ENCODE measurements around the gene ZSWIM4. TPM values are rescaled to one million over a fixed set of nuclear protein-coding genes. Genes with fewer than 3 reads are reported as not detected.
A peak's percentile ranks its signal among the peaks of the same experiment; 100 is the strongest.

Gene ZSWIM4
- total and polyA plus RNA-seq, 10 of the 15 experiments (the other 5 are each of a cell fraction or from before 2014, with no cell fraction given), result 0.73 to 11.1 (median 1.8) TPM; not detected in 2

DNA sequence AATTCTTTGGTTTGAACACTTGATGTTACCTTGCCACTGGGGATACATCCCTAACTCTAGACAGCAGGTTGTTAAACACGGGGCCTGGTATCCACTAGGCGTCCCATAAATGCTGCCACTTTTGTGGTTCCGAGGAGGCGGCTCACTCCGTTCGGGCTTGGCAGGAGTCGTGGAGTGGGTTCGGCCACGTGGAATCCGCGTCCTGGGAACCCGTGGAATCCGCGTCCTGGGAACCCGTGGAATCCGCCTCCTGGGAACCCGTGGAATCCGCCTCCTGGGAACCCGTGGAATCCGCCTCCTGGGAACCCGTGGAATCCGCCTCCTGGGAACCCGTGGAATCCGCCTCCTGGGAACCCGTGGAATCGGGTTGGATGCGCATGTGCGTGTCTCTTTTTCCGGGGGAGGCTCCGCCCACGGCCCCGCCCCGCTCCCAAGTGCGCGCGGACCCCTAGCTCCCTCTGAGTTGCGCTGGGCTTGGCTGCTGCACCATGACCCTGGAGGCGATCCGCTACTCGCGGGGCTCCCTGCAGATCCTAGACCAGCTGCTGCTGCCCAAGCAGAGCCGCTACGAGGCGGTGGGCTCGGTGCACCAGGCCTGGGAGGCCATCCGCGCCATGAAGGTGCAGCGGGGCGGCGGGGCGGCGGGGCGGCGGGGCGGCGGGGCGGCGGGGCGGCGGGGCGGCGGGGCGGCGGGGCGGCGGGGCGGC is 31.0 kb upstream of the ZSWIM4 start, which contains the start of gene MRI1:
Gene MRI1, plus strand, starts transcription at position 422 of the 707 bp plus-strand sequence. Its CDS starts 67 bp downstream, at position 489.
- peak; percentile 23 for FAIRE-seq
- no peak for TF ChIP-seq ZNF384 (IDR thresholded peaks at IDR 0.05; ENCODE audit: borderline replicate concordance, low read depth, low read length)
- TF ChIP-seq SIN3A (IDR thresholded peaks at IDR 0.05; ENCODE audit: low read depth, low read length), result no peak
- peak; percentile 17; the same call in 1 of the 2 replicates for TF ChIP-seq RUNX3 (IDR thresholded peaks at IDR 0.05; ENCODE audit: low read length)
- peak; percentile 62; the same call in 1 of the 2 replicates for TF ChIP-seq POLR2AphosphoS2 (IDR thresholded peaks at IDR 0.05; ENCODE audit: low read depth, low read length)
- TF ChIP-seq TCF3 (IDR thresholded peaks at IDR 0.05; ENCODE audit: borderline replicate concordance, insufficient read depth, low read depth, low read length), result no peak
- TF ChIP-seq NFYA (IDR thresholded peaks at IDR 0.05; ENCODE audit: borderline replicate concordance, low read depth, low read length), result no peak
- TF ChIP-seq NFYB (IDR thresholded peaks at IDR 0.05; ENCODE audit: insufficient read depth, low read depth, low read length), result no peak
- TF ChIP-seq, protein P1, sequence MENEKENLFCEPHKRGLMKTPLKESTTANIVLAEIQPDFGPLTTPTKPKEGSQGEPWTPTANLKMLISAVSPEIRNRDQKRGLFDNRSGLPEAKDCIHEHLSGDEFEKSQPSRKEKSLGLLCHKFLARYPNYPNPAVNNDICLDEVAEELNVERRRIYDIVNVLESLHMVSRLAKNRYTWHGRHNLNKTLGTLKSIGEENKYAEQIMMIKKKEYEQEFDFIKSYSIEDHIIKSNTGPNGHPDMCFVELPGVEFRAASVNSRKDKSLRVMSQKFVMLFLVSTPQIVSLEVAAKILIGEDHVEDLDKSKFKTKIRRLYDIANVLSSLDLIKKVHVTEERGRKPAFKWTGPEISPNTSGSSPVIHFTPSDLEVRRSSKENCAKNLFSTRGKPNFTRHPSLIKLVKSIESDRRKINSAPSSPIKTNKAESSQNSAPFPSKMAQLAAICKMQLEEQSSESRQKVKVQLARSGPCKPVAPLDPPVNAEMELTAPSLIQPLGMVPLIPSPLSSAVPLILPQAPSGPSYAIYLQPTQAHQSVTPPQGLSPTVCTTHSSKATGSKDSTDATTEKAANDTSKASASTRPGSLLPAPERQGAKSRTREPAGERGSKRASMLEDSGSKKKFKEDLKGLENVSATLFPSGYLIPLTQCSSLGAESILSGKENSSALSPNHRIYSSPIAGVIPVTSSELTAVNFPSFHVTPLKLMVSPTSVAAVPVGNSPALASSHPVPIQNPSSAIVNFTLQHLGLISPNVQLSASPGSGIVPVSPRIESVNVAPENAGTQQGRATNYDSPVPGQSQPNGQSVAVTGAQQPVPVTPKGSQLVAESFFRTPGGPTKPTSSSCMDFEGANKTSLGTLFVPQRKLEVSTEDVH (IDR thresholded peaks at IDR 0.05; ENCODE audit: low read depth, partially characterized antibody), result no peak
- no peak for TF ChIP-seq RFX5 (IDR thresholded peaks at IDR 0.05; ENCODE audit: low read depth, low read length)
- TF ChIP-seq TCF12 (IDR thresholded peaks at IDR 0.05; ENCODE audit: low read depth, low read length), result 0 out of 2 replicates have a peak, but pooled peaks have one; percentile 28
- 0 out of 2 replicates have a peak, but pooled peaks have one; percentile 10 for TF ChIP-seq PAX5 (IDR thresholded peaks at IDR 0.05; ENCODE audit: borderline replicate concordance, low read depth, low read length)
- TF ChIP-seq FOS (IDR thresholded peaks at IDR 0.05; ENCODE audit: borderline replicate concordance, extremely low read depth, insufficient read length), result no peak
- no peak for TF ChIP-seq RCOR1 (conservative IDR thresholded peaks at IDR 0.05; ENCODE audit: low read depth, low read length)
- 0 out of 2 replicates have a peak, but pooled peaks have one; percentile 6 for TF ChIP-seq CREB1 (IDR thresholded peaks at IDR 0.05; ENCODE audit: low read depth)
- TF ChIP-seq CBX3 (IDR thresholded peaks at IDR 0.05; ENCODE audit: borderline replicate concordance, low read depth), result no peak
- peak; percentile 42; the same call in 1 of the 2 replicates for TF ChIP-seq IKZF1 (conservative IDR thresholded peaks at IDR 0.05)
- TF ChIP-seq CHD1 (IDR thresholded peaks at IDR 0.05; ENCODE audit: low read depth, low read length), result no peak
- TF ChIP-seq HSF1 (IDR thresholded peaks at IDR 0.05; ENCODE audit: low read depth, low read length), result no peak
- no peak for TF ChIP-seq TBL1XR1 (IDR thresholded peaks at IDR 0.05; ENCODE audit: low read depth, low read length)
- peak; percentile 88 for TF ChIP-seq EED (IDR thresholded peaks at IDR 0.05; ENCODE audit: low read depth)
- TF ChIP-seq ZSCAN29 (IDR thresholded peaks at IDR 0.05), result no peak

More for the DNA sequence above, 31.0 kb upstream of the ZSWIM4 start, which contains the start of gene MRI1:
- TSS peak; percentile 100 for BruUV-seq (replicated peaks)
- Histone ChIP-seq H3K9ac (ENCODE audit: control insufficient read depth, insufficient read depth, low read length) (peak within 1 kb of the TSS; percentile 79), H3K79me2 (ENCODE audit: control insufficient read depth, insufficient read depth, low read length) (peaks cover 19% of the 10 kb centered on the region), H4K20me1 (ENCODE audit: control insufficient read depth, insufficient read depth) (no peaks in the 10 kb centered on the region), H3K4me2 (ENCODE audit: control insufficient read depth, insufficient read depth) (peak within 1 kb of the TSS; percentile 94), H3K4me1 (ENCODE audit: control insufficient read depth, insufficient read depth, low read length) (no peaks in the 10 kb centered on the region), H2AFZ (ENCODE audit: control insufficient read depth, low read depth, low read length) (peak within 1 kb of the TSS; percentile 90), H3K27ac (ENCODE audit: control insufficient read depth, insufficient read depth) (peak within 1 kb of the TSS; percentile 64), H3K36me3 (ENCODE audit: control insufficient read depth in 2 of 2, insufficient read depth in 2 of 2, low read length in 1 of 2) (peaks cover 0 to 4% of the 10 kb centered on the region in 2 experiments; a peak in 3 of 4 replicates), H3K4me3 (peak within 1 kb of the TSS; percentile 83), H3K27me3 (replicated peaks in 1 of 2; ENCODE audit: control insufficient read depth in 2 of 2, insufficient read depth in 2 of 2, low read length in 1 of 2) (no peaks in the 10 kb centered on the region), H3K9me3 (replicated peaks; ENCODE audit: control insufficient read depth, insufficient read depth, low read length) (no peaks in the 10 kb centered on the region)
- intact Hi-C loops (cut with micrococcal nuclease; ENCODE audit: unreplicated experiment) (no loop called here), in situ Hi-C loops (cut with MboI) (no loop called here)
- ATAC-seq (peak; percentile 91), DNase-seq (ENCODE audit: low read depth, low spot score) (no peak)
- ChIA-PET CTCF (interaction anchor here (0.9 to 1.0 kb wide), 3 partner anchors 10 to 318 kb away, joined by 3 to 6 read pairs (median 3); partner anchors contain the start of gene C19orf53), RAD21 (ENCODE audit: unreplicated experiment) (interaction anchor here (1.4 kb wide), 1 partner anchor 9 kb away, joined by 7 read pairs; the partner anchor contains the start of gene C19orf53), SMC1A (ENCODE audit: uncharacterized antibody, unreplicated experiment) (interaction anchor here (2.0 kb wide), 1 partner anchor 10 kb away, joined by 6 read pairs; the partner anchor contains the start of gene C19orf53), POLR2A (interaction anchor here (0.9 to 2.9 kb wide), 3 partner anchors 10 to 24 kb away, joined by 3 to 17 read pairs (median 3); partner anchors contain the start of gene C19orf53)
- WGBS (ENCODE audit: insufficient coverage, insufficient replicate concordance, low lambda C conversion rate, missing lambda C conversion rate), result 36% methylated on average over 42 of the region's 67 CpGs

All from GM12878 (cell line).